ENCODE measurements around the gene CYP2W1.

The CYP2W1 gene

GRCh38 chr7:984361-985126 lies 1.6 kb downstream of the CYP2W1 start:
- no peak for DNase-seq

GRCh38 chr7:985127-985416 lies 2.1 kb downstream of the CYP2W1 start:
- no peak for DNase-seq

GRCh38 chr7:985915-986741 lies 3.1 kb downstream of the CYP2W1 start:
- no peak for DNase-seq

- DNase-seq: no peak
Measured at GRCh38 chr7:986766-987751, 4.1 kb downstream of the CYP2W1 start.

GRCh38 chr7:987909-988308 lies 4.9 kb downstream of the CYP2W1 start:
- no peak for DNase-seq

- DNase-seq: no peak
Measured at GRCh38 chr7:988426-988911, 5.5 kb downstream of the CYP2W1 start.

- DNase-seq: no peak
Measured at GRCh38 chr7:988963-989529, 6.1 kb downstream of the CYP2W1 start.

GRCh38 chr7:990352-990932 lies 7.5 kb downstream of the CYP2W1 start:
- DNase-seq: no peak

- DNase-seq: no peak
Measured at GRCh38 chr7:990933-991728, 8.2 kb downstream of the CYP2W1 start.

GRCh38 chr7:991729-992656 lies 9.0 kb downstream of the CYP2W1 start:
- DNase-seq: no peak

- peak; percentile 91 for DNase-seq
Measured at GRCh38 chr7:992709-993607, 10.0 kb downstream of the CYP2W1 start.

- DNase-seq: no peak
Measured at GRCh38 chr7:994592-995308, 11.8 kb downstream of the CYP2W1 start.

- DNase-seq: no peak
Measured at GRCh38 chr7:995571-995970, 12.6 kb downstream of the CYP2W1 start.

- no peak for DNase-seq
Measured at GRCh38 chr7:996079-996872, 13.3 kb downstream of the CYP2W1 start.

- no peak for DNase-seq
Measured at GRCh38 chr7:997404-998395, 14.7 kb downstream of the CYP2W1 start.

GRCh38 chr7:999149-999879 lies 16.3 kb downstream of the CYP2W1 start:
- DNase-seq: no peak
